HG03469 (cell line): ENCODE results near the gene SLC10A3.

Experiments
- ATAC-seq: cut with Tn5 transposase; IDR thresholded peaks from one replicate; pipeline ENCODE4 v1.9.1; 2021; ENCODE audit warnings: mild to moderate bottlenecking, moderate library complexity, moderate number of reproducible peaks; ENCODE audit not compliant: unreplicated experiment

The SLC10A3 gene

GRCh38 chrX:154466036-154466435 is 24.4 kb downstream of the SLC10A3 start:
- no peak for ATAC-seq

GRCh38 chrX:154465601-154466000 is 24.8 kb downstream of the SLC10A3 start:
- ATAC-seq = no peak

- no peak for ATAC-seq
Observed at GRCh38 chrX:154464806-154465365, 25.5 kb downstream of the SLC10A3 start.

GRCh38 chrX:154463611-154464220 is 26.7 kb downstream of the SLC10A3 start:
- ATAC-seq = no peak

- no peak for ATAC-seq
Observed at GRCh38 chrX:154462396-154462795, 28.0 kb downstream of the SLC10A3 start.

- ATAC-seq = no peak
Observed at GRCh38 chrX:154460326-154460725, 30.1 kb downstream of the SLC10A3 start.

- ATAC-seq = no peak
Observed at GRCh38 chrX:154459832-154460231, 30.6 kb downstream of the SLC10A3 start.

GRCh38 chrX:154458954-154459778 is 31.3 kb downstream of the SLC10A3 start:
- no peak for ATAC-seq

- ATAC-seq = peak; percentile 35
Observed at GRCh38 chrX:154458116-154458953, 32.1 kb downstream of the SLC10A3 start, which contains the start of gene PLXNA3. Gene PLXNA3 (plus strand): TSS chrX:154458281. CDS start chrX:154460184, 1,903 bp downstream.

GRCh38 chrX:154457491-154458115 is 32.8 kb downstream of the SLC10A3 start:
- ATAC-seq = peak; percentile 47

GRCh38 chrX:154452823-154453222 is 37.6 kb downstream of the SLC10A3 start:
- no peak for ATAC-seq

- no peak for ATAC-seq
Observed at GRCh38 chrX:154450312-154450711, 40.1 kb downstream of the SLC10A3 start.

GRCh38 chrX:154449618-154450017 is 40.8 kb downstream of the SLC10A3 start:
- no peak for ATAC-seq

- no peak for ATAC-seq
Observed at GRCh38 chrX:154448484-154448883, 41.9 kb downstream of the SLC10A3 start.

- ATAC-seq = no peak
Observed at GRCh38 chrX:154446430-154446829, 44.0 kb downstream of the SLC10A3 start.

- ATAC-seq = no peak
Observed at GRCh38 chrX:154445776-154446175, 44.7 kb downstream of the SLC10A3 start.

GRCh38 chrX:154444755-154445246 is 45.6 kb downstream of the SLC10A3 start:
- no peak for ATAC-seq

GRCh38 chrX:154443992-154444754 is 46.3 kb downstream of the SLC10A3 start, which contains the start of gene FAM50A:
Gene FAM50A (plus strand): TSS chrX:154444141. CDS start chrX:154444236, 95 bp downstream.
- ATAC-seq = no peak

GRCh38 chrX:154443479-154443910 is 46.9 kb downstream of the SLC10A3 start:
- no peak for ATAC-seq
